HEK293T (cell line): Measurements from ENCODE around the gene CLEC1A.

Experiments
- BHLHE40 ChIP-seq: fragments of 450-650 bp; IDR thresholded peaks from 2 replicates; pipeline ENCODE4 v1.6.1; 2016; ENCODE audit warnings: mild to moderate bottlenecking, moderate library complexity, borderline replicate concordance
- CTBP1 ChIP-seq: fragments of 450-650 bp; IDR thresholded peaks from 2 replicates; pipeline ENCODE4 v1.6.1; 2016; ENCODE audit warnings: borderline replicate concordance
- FOXA1 ChIP-seq: fragments of 450-650 bp; IDR thresholded peaks from 2 replicates; pipeline ENCODE4 v1.6.1; 2016; ENCODE audit warnings: mild to moderate bottlenecking
- FOXK2 ChIP-seq: fragments of 450-650 bp; IDR thresholded peaks from 2 replicates; pipeline ENCODE4 v1.6.1; 2016; ENCODE audit warnings: mild to moderate bottlenecking
- FOXM1 ChIP-seq: fragments of 450-650 bp; IDR thresholded peaks from 2 replicates; pipeline ENCODE4 v1.6.1; 2017; ENCODE audit warnings: mild to moderate bottlenecking, borderline replicate concordance
- HDGF ChIP-seq: fragments of 450-650 bp; IDR thresholded peaks from 2 replicates; pipeline ENCODE4 v1.6.1; 2017; ENCODE audit warnings: antibody characterized with exemption, borderline replicate concordance
- SP1 ChIP-seq: fragments of 450-650 bp; IDR thresholded peaks from 2 replicates; pipeline ENCODE4 v1.6.1; 2017
- TARDBP ChIP-seq: fragments of 450-650 bp; IDR thresholded peaks from 2 replicates; pipeline ENCODE4 v1.6.1; 2016
- ZNF384 ChIP-seq: fragments of 450-650 bp; IDR thresholded peaks from 2 replicates; pipeline ENCODE4 v1.6.1; 2016

DNA sequence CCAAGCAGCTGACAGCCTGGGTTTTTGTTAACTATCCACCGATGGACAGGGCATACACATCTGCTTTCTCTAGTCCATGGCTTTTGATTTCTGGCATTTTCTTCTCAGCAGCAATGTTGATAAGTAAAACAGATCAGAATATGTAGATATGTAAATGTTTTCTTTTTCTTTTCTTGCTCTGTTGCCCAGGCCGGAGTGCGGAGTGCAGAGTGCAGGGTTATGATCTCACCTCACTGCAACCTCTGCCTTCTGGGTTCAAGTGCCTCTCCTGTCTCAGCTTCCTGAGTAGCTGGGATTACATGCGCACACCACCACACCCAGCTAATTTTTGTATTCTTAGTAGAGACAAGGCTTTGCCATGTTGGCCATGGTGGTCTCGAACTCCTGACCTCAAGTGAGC is 40.4 kb downstream of the CLEC1A start:
- TF ChIP-seq HDGF (no peak), FOXM1 (no peak), BHLHE40 (no peak), FOXK2 (no peak), ZNF384 (no peak), FOXA1 (no peak), SP1 (no peak), CTBP1 (no peak), TARDBP (no peak)
